Measurements from ENCODE around the gene SETD2.

DNA sequence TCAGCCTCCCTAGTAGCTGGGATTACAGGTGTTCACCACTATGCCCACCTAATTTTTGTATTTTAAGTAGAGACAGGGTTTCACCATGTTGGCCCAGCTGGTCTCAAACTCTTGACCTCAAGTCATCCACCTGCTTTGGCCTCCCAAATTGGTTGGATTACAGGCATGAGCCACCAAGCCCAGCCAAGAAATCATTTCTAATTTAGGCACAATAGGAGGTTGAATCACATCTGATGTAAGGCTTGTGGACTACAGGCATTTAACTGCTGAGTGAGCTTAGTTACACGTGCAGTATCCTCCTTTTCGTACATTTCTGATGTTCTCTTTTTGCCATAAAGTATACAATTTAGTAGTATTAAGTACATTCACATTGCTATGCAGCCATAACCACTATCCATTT, 31.1 kb upstream of the SETD2 start:
- TF ChIP-seq GATA2 (IDR thresholded peaks at IDR 0.05; ENCODE audit: low read depth, low read length) (no peak), GATA3 (IDR thresholded peaks at IDR 0.05; ENCODE audit: low read depth, low read length) (no peak)
